Rectal smooth muscle tissue (tissue), 1 donor: ENCODE data around the gene MOB3A.

Source experiments
- H3K27ac ChIP-seq: one replicate; pipeline ENCODE4 v1.7.0; 2013; ENCODE audit warnings: low read depth, low read length, inconsistent platforms
- H3K27me3 ChIP-seq: one replicate; pipeline ENCODE4 v1.7.0; 2013; ENCODE audit warnings: low read length; ENCODE audit not compliant: control insufficient read depth, insufficient read depth
- H3K36me3 ChIP-seq: one replicate; pipeline ENCODE4 v1.7.0; 2013; ENCODE audit warnings: low read length; ENCODE audit not compliant: control insufficient read depth, insufficient read depth
- H3K4me1 ChIP-seq: one replicate; pipeline ENCODE4 v1.7.0; 2013; ENCODE audit warnings: low read length; ENCODE audit not compliant: control insufficient read depth, insufficient read depth
- H3K4me3 ChIP-seq: one replicate; pipeline ENCODE4 v1.7.0; 2013; ENCODE audit warnings: low read length
- H3K9ac ChIP-seq: one replicate; pipeline ENCODE4 v1.7.0; 2013; ENCODE audit warnings: low read length

The MOB3A gene

GRCh38 chr19:2096034-2096479 lies at the start of gene MOB3A:
TSS of gene MOB3A (minus strand) at chr19:2096326. CDS start at chr19:2078560, 17,766 bp downstream.
- Histone ChIP-seq H3K9ac (peak within 1 kb of the TSS; percentile 68), H3K4me3 (peak within 1 kb of the TSS; percentile 75), H3K4me1 (peaks cover 10% of the 10 kb centered on the region), H3K27me3 (no peaks in the 10 kb centered on the region), H3K36me3 (peaks cover 12% of the 10 kb centered on the region), H3K27ac (peak within 1 kb of the TSS; percentile 95)

GRCh38 chr19:2145831-2146241 lies 49.7 kb upstream of the MOB3A start:
- Histone ChIP-seq H3K4me1 (peaks cover 9% of the 10 kb centered on the region), H3K36me3 (no peaks in the 10 kb centered on the region), H3K27ac (no peak overlapping the region), H3K4me3 (no peak overlapping the region), H3K27me3 (no peaks in the 10 kb centered on the region), H3K9ac (no peak overlapping the region)

GRCh38 chr19:2144190-2144589 lies 48.1 kb upstream of the MOB3A start:
- H3K36me3 ChIP-seq: no peaks in the 10 kb centered on the region
- H3K9ac ChIP-seq: no peak overlapping the region
- H3K4me3 ChIP-seq: no peak overlapping the region
- no peak overlapping the region for H3K27ac ChIP-seq
- H3K4me1 ChIP-seq: peaks cover 3% of the 10 kb centered on the region
- no peaks in the 10 kb centered on the region for H3K27me3 ChIP-seq

GRCh38 chr19:2142173-2142829 lies 46.2 kb upstream of the MOB3A start:
- H3K27me3 ChIP-seq: no peaks in the 10 kb centered on the region
- H3K4me3 ChIP-seq: no peak overlapping the region
- H3K4me1 ChIP-seq: no peaks in the 10 kb centered on the region
- H3K27ac ChIP-seq: no peak overlapping the region
- H3K9ac ChIP-seq: no peak overlapping the region
- peaks cover 8% of the 10 kb centered on the region for H3K36me3 ChIP-seq

GRCh38 chr19:2140138-2140569 lies 44.0 kb upstream of the MOB3A start:
- no peaks in the 10 kb centered on the region for H3K27me3 ChIP-seq
- no peak overlapping the region for H3K9ac ChIP-seq
- no peak overlapping the region for H3K27ac ChIP-seq
- no peaks in the 10 kb centered on the region for H3K4me1 ChIP-seq
- H3K4me3 ChIP-seq: no peak overlapping the region
- H3K36me3 ChIP-seq: peaks cover 13% of the 10 kb centered on the region

GRCh38 chr19:2139385-2140137 lies 43.4 kb upstream of the MOB3A start:
- peaks cover 13% of the 10 kb centered on the region for H3K36me3 ChIP-seq
- H3K4me3 ChIP-seq: no peak overlapping the region
- no peaks in the 10 kb centered on the region for H3K27me3 ChIP-seq
- no peak overlapping the region for H3K27ac ChIP-seq
- H3K9ac ChIP-seq: no peak overlapping the region
- no peaks in the 10 kb centered on the region for H3K4me1 ChIP-seq

GRCh38 chr19:2138061-2138728 lies 42.1 kb upstream of the MOB3A start:
- Histone ChIP-seq H3K27me3 (no peaks in the 10 kb centered on the region), H3K9ac (no peak overlapping the region), H3K36me3 (peaks cover 13% of the 10 kb centered on the region), H3K4me3 (no peak overlapping the region), H3K27ac (no peak overlapping the region), H3K4me1 (no peaks in the 10 kb centered on the region)

GRCh38 chr19:2136796-2137195 lies 40.7 kb upstream of the MOB3A start:
- Histone ChIP-seq H3K4me1 (no peaks in the 10 kb centered on the region), H3K36me3 (peaks cover 26% of the 10 kb centered on the region), H3K27me3 (no peaks in the 10 kb centered on the region), H3K27ac (no peak overlapping the region), H3K4me3 (no peak overlapping the region), H3K9ac (no peak overlapping the region)

- Histone ChIP-seq H3K27me3 (no peaks in the 10 kb centered on the region), H3K9ac (no peak overlapping the region), H3K36me3 (peaks cover 29% of the 10 kb centered on the region), H3K4me3 (no peak overlapping the region), H3K27ac (no peak overlapping the region), H3K4me1 (no peaks in the 10 kb centered on the region)
Observed at GRCh38 chr19:2135474-2136402, 39.6 kb upstream of the MOB3A start.

- Histone ChIP-seq H3K4me3 (no peak overlapping the region), H3K27ac (no peak overlapping the region), H3K27me3 (no peaks in the 10 kb centered on the region), H3K36me3 (peaks cover 40% of the 10 kb centered on the region), H3K9ac (no peak overlapping the region), H3K4me1 (no peaks in the 10 kb centered on the region)
Observed at GRCh38 chr19:2132731-2133490, 36.8 kb upstream of the MOB3A start.

- H3K4me1 ChIP-seq: no peaks in the 10 kb centered on the region
- H3K27ac ChIP-seq: no peak overlapping the region
- H3K36me3 ChIP-seq: peaks cover 39% of the 10 kb centered on the region
- H3K27me3 ChIP-seq: no peaks in the 10 kb centered on the region
- H3K9ac ChIP-seq: no peak overlapping the region
- no peak overlapping the region for H3K4me3 ChIP-seq
Observed at GRCh38 chr19:2132191-2132590, 36.1 kb upstream of the MOB3A start.
